ENCODE results near the gene KIF23.

Gene KIF23

GRCh38 chr15:69479971-69480370 lies 65.8 kb downstream of the KIF23 start:
- Mint-ChIP-seq H3K27ac (no peak overlapping the region), H3K27me3 (peaks cover 2% of the 10 kb centered on the region), H3K36me3 (no peaks in the 10 kb centered on the region), H3K4me1 (peaks cover 3% of the 10 kb centered on the region), H3K9me3 (no peaks in the 10 kb centered on the region), H3K4me3 (no peak overlapping the region)

- no peaks in the 10 kb centered on the region for H3K36me3 Mint-ChIP-seq
- H3K4me3 Mint-ChIP-seq = no peak overlapping the region
- H3K27me3 Mint-ChIP-seq = peaks cover 2% of the 10 kb centered on the region
- no peaks in the 10 kb centered on the region for H3K9me3 Mint-ChIP-seq
- peaks cover 3% of the 10 kb centered on the region for H3K4me1 Mint-ChIP-seq
- H3K27ac Mint-ChIP-seq = no peak overlapping the region
Observed at GRCh38 chr15:69480932-69481331, 66.8 kb downstream of the KIF23 start.

DNA sequence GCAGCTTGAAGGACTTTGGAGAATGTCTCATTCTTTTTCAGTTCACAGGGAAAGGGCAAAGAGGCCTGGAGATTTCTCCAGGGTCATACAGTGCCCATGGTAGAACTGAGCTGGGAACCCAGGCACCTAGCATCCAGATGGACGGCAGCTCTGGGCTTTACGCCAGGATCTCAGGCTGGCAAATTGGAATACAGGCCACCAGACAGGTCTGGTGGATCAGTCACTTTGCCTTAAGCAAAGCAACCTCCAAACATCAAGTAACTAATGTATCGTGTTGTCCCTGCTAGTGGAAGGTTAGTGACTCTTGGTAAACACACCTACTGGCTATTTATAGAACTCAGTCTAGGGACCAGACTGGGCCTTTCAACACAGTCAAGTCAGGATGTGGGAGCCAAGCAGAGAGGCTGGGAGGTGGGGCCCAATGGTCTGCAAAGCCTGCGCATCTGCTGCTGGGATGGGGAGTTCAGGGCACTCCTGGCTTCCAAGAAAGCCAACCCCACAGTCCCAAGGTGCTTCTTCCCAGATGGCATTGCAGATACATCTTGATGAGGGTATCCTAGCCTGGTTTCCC lies 68.6 kb downstream of the KIF23 start:
- no peaks in the 10 kb centered on the region for H3K27me3 Mint-ChIP-seq
- no peaks in the 10 kb centered on the region for H3K9me3 Mint-ChIP-seq
- H3K4me1 Mint-ChIP-seq = peaks cover 3% of the 10 kb centered on the region
- no peaks in the 10 kb centered on the region for H3K36me3 Mint-ChIP-seq
- H3K4me3 Mint-ChIP-seq = no peak overlapping the region
- no peak overlapping the region for H3K27ac Mint-ChIP-seq

- Mint-ChIP-seq H3K4me3 (no peak overlapping the region), H3K27ac (no peak overlapping the region), H3K27me3 (no peaks in the 10 kb centered on the region), H3K36me3 (no peaks in the 10 kb centered on the region), H3K9me3 (no peaks in the 10 kb centered on the region), H3K4me1 (peaks cover 3% of the 10 kb centered on the region)
Observed at GRCh38 chr15:69484837-69485236, 70.7 kb downstream of the KIF23 start.

- Mint-ChIP-seq H3K27ac (no peak overlapping the region), H3K4me1 (no peaks in the 10 kb centered on the region), H3K4me3 (no peak overlapping the region), H3K27me3 (no peaks in the 10 kb centered on the region), H3K9me3 (no peaks in the 10 kb centered on the region), H3K36me3 (no peaks in the 10 kb centered on the region)
Observed at GRCh38 chr15:69486481-69487110, 72.4 kb downstream of the KIF23 start.

DNA sequence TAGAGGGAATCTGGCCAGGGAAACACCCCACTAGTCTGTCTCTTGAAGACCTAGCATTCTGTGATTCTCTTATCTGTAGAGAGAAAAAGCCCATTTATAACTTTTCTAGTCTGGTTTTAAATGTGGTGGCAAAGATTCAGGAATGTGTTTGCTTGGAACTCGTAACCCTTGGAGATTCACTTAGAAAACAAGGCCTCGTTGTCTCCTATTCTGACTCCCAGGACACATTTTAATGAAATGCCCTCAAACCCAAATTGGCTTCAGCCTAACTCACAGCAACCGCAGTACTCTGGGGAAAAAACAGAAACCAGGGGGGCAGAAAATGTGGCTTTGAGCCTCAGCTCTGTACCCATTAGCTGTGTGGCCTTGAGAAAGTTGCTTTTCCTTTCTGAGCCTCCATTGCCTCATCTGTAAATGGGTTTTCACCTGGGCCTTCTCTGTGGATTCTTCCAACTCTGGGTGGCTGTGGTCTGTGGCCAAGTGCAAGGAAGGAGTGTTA lies 75.0 kb downstream of the KIF23 start:
- H3K4me1 Mint-ChIP-seq = no peaks in the 10 kb centered on the region
- no peak overlapping the region for H3K4me3 Mint-ChIP-seq
- H3K27me3 Mint-ChIP-seq = no peaks in the 10 kb centered on the region
- H3K36me3 Mint-ChIP-seq = no peaks in the 10 kb centered on the region
- H3K27ac Mint-ChIP-seq = no peak overlapping the region
- H3K9me3 Mint-ChIP-seq = no peaks in the 10 kb centered on the region

GRCh38 chr15:69490356-69491037 lies 76.3 kb downstream of the KIF23 start:
- H3K9me3 Mint-ChIP-seq = no peaks in the 10 kb centered on the region
- no peak overlapping the region for H3K27ac Mint-ChIP-seq
- no peaks in the 10 kb centered on the region for H3K27me3 Mint-ChIP-seq
- H3K4me1 Mint-ChIP-seq = no peaks in the 10 kb centered on the region
- no peaks in the 10 kb centered on the region for H3K36me3 Mint-ChIP-seq
- H3K4me3 Mint-ChIP-seq = no peak overlapping the region

DNA sequence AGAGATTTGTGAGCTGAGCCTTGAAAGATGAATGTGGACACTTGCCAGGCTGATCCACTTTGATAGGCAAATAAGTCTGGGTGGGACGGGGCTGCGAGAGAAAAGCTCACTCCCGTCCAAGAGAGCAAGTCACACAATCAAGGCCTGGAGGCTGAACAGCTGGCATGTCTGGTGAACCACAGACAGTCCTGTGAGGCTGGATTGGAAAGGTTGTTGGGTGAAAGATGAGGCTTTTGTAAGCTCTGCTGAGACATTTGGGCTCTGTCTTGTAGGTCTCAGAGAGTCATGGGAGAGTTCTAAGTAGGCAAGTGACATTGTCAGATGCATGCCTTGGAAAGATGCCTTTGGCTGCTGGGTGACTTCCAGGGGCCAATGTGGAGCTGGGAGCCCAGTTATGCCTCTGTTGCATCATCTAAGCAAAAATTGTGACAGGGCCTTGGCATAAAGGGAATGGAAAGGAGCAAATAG lies 76.9 kb downstream of the KIF23 start:
- no peaks in the 10 kb centered on the region for H3K27me3 Mint-ChIP-seq
- no peaks in the 10 kb centered on the region for H3K4me1 Mint-ChIP-seq
- H3K27ac Mint-ChIP-seq = no peak overlapping the region
- no peaks in the 10 kb centered on the region for H3K36me3 Mint-ChIP-seq
- no peak overlapping the region for H3K4me3 Mint-ChIP-seq
- H3K9me3 Mint-ChIP-seq = no peaks in the 10 kb centered on the region

DNA sequence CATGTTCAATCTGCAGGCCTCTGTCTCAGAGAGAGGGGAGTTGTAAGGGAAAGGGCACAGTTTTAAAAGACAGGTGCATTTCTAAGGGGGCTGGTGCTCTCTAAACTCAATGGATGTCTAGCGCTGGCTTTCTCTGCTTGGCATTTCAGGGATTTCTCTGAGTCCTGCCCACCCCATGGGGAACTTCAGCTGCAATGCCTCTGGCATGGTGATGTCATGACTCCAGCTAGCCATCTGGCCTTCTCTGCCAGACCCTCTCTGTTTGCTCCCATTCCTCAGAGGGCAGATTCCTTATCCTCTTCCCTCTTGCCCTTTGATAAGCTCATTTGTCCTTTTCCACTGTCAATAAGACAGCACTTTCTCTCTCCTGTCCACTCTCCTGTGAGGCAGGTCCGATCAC lies 79.3 kb downstream of the KIF23 start:
- no peaks in the 10 kb centered on the region for H3K27me3 Mint-ChIP-seq
- H3K4me1 Mint-ChIP-seq = peaks cover 3% of the 10 kb centered on the region
- H3K4me3 Mint-ChIP-seq = no peak overlapping the region
- H3K27ac Mint-ChIP-seq = no peak overlapping the region
- H3K36me3 Mint-ChIP-seq = no peaks in the 10 kb centered on the region
- no peaks in the 10 kb centered on the region for H3K9me3 Mint-ChIP-seq

- Mint-ChIP-seq H3K9me3 (no peaks in the 10 kb centered on the region), H3K27me3 (no peaks in the 10 kb centered on the region), H3K4me3 (no peak overlapping the region), H3K36me3 (no peaks in the 10 kb centered on the region), H3K4me1 (peaks cover 3% of the 10 kb centered on the region), H3K27ac (no peak overlapping the region)
Observed at GRCh38 chr15:69496001-69496400, 81.9 kb downstream of the KIF23 start.

DNA sequence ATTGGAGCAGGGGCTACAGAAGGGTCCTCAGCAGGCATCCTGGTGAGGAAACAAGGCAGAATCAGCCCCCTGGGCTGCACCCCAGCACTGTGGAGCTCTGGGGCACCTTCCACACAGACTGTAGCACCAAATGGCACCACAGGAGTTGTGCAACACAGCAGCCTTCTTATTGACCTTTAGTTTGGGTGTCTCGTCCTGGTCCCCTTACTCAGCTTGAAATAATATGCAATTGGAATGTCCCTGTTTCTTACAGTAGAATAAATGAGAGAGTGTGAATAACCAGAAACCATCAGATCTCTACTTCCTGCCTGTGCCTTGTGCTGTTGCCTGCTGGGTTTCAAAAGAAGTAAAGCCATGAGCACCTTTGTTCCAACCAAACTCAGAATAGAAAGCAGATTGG lies 82.9 kb downstream of the KIF23 start:
- no peak overlapping the region for H3K27ac Mint-ChIP-seq
- H3K9me3 Mint-ChIP-seq = no peaks in the 10 kb centered on the region
- H3K4me1 Mint-ChIP-seq = peaks cover 3% of the 10 kb centered on the region
- H3K27me3 Mint-ChIP-seq = no peaks in the 10 kb centered on the region
- H3K36me3 Mint-ChIP-seq = no peaks in the 10 kb centered on the region
- no peak overlapping the region for H3K4me3 Mint-ChIP-seq

GRCh38 chr15:69497667-69498066 lies 83.5 kb downstream of the KIF23 start:
- H3K27ac Mint-ChIP-seq = no peak overlapping the region
- no peak overlapping the region for H3K4me3 Mint-ChIP-seq
- no peaks in the 10 kb centered on the region for H3K9me3 Mint-ChIP-seq
- no peaks in the 10 kb centered on the region for H3K36me3 Mint-ChIP-seq
- no peaks in the 10 kb centered on the region for H3K27me3 Mint-ChIP-seq
- peaks cover 3% of the 10 kb centered on the region for H3K4me1 Mint-ChIP-seq

Measured in activated naive CD4-positive, alpha-beta T cell treated with anti-CD3 and anti-CD28 coated beads, Interleukin-2, amount 50 U/mL, for 24 hours (primary cell).